CD4-positive, alpha-beta T cell treated with Interleukin-6 for 4 hours (primary cell): Measurements from ENCODE around the gene MAGEA3.

Experiments
- DNase-seq: peaks from one replicate; pipeline ENCODE4 v3.0.0-alpha.2; 2020; ENCODE audit warnings: mixed read lengths

Gene MAGEA3

GRCh38 chrX:152738560-152738959 lies 40.0 kb downstream of the MAGEA3 start:
- DNase-seq: no peak
